ENCODE data around the gene TTC23. TPM values are rescaled to one million over a fixed set of nuclear protein-coding genes. Genes with fewer than 3 reads are reported as not detected.
A peak's percentile ranks its signal among the peaks of the same experiment; 100 is the strongest.

The TTC23 gene
- total RNA-seq, 1 donor from 2014 or later: 45.3 TPM

- Histone ChIP-seq H3K9ac (no peak overlapping the region), H3F3A (ENCODE audit: low read depth) (peaks cover 27% of the 10 kb centered on the region), H3K4me1 (peaks cover 27% of the 10 kb centered on the region), H3K36me3 (no peaks in the 10 kb centered on the region), H3K4me3 (peak overlapping the region; percentile 19), H3K4me2 (peak overlapping the region; percentile 70), H4K20me1 (ENCODE audit: low read depth) (no peaks in the 10 kb centered on the region), H2AFZ (replicated peaks) (peak overlapping the region; percentile 7), H3K79me2 (ENCODE audit: low read depth) (no peaks in the 10 kb centered on the region), H3K27ac (peak overlapping the region; percentile 83), H3K27me3 (no peaks in the 10 kb centered on the region), H3K9me3 (ENCODE audit: low read depth) (no peaks in the 10 kb centered on the region)
- peaks cover 2% of the 10 kb centered on the region for H3K27me3 Mint-ChIP-seq (ENCODE audit: insufficient read depth, low read depth)
- H3K9me3 Mint-ChIP-seq: no peaks in the 10 kb centered on the region
- H3K36me3 Mint-ChIP-seq: peaks cover 16% of the 10 kb centered on the region
- TF ChIP-seq, protein P1, sequence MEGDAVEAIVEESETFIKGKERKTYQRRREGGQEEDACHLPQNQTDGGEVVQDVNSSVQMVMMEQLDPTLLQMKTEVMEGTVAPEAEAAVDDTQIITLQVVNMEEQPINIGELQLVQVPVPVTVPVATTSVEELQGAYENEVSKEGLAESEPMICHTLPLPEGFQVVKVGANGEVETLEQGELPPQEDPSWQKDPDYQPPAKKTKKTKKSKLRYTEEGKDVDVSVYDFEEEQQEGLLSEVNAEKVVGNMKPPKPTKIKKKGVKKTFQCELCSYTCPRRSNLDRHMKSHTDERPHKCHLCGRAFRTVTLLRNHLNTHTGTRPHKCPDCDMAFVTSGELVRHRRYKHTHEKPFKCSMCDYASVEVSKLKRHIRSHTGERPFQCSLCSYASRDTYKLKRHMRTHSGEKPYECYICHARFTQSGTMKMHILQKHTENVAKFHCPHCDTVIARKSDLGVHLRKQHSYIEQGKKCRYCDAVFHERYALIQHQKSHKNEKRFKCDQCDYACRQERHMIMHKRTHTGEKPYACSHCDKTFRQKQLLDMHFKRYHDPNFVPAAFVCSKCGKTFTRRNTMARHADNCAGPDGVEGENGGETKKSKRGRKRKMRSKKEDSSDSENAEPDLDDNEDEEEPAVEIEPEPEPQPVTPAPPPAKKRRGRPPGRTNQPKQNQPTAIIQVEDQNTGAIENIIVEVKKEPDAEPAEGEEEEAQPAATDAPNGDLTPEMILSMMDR (IDR thresholded peaks at IDR 0.05): no peak
- TF ChIP-seq EZH2phosphoT487 (IDR thresholded peaks at IDR 0.05) (no peak), EZH2 (IDR thresholded peaks at IDR 0.05) (no peak)
- DNase-seq (ENCODE audit: low spot score): peak; percentile 20
- peaks cover 41% of the 10 kb centered on the region for H3K4me1 Mint-ChIP-seq
- H3K4me3 Mint-ChIP-seq: no peak overlapping the region
- H3K27ac Mint-ChIP-seq: peak overlapping the region; percentile 89
These were observed 105.4 kb downstream of the TTC23 start for GRCh38 chr15:99143655-99144610.

GRCh38 chr15:99143242-99143641 is 106.1 kb downstream of the TTC23 start:
- Histone ChIP-seq H3K27me3 (no peaks in the 10 kb centered on the region), H3K36me3 (no peaks in the 10 kb centered on the region), H3K9me3 (ENCODE audit: low read depth) (no peaks in the 10 kb centered on the region), H3K27ac (peak overlapping the region; percentile 83), H3K79me2 (ENCODE audit: low read depth) (no peaks in the 10 kb centered on the region), H3K4me1 (peaks cover 27% of the 10 kb centered on the region), H3K9ac (no peak overlapping the region), H3F3A (ENCODE audit: low read depth) (peaks cover 27% of the 10 kb centered on the region), H4K20me1 (ENCODE audit: low read depth) (no peaks in the 10 kb centered on the region), H3K4me3 (peak overlapping the region; percentile 19), H3K4me2 (peak overlapping the region; percentile 70), H2AFZ (replicated peaks) (no peak overlapping the region)
- H3K27me3 Mint-ChIP-seq (ENCODE audit: insufficient read depth, low read depth): peaks cover 2% of the 10 kb centered on the region
- TF ChIP-seq EZH2phosphoT487 (IDR thresholded peaks at IDR 0.05) (no peak), EZH2 (IDR thresholded peaks at IDR 0.05) (no peak)
- TF ChIP-seq, protein P1 (IDR thresholded peaks at IDR 0.05): no peak
- H3K36me3 Mint-ChIP-seq: peaks cover 14% of the 10 kb centered on the region
- DNase-seq (ENCODE audit: low spot score): no peak
- H3K9me3 Mint-ChIP-seq: no peaks in the 10 kb centered on the region
- H3K27ac Mint-ChIP-seq: peak overlapping the region; percentile 89
- no peak overlapping the region for H3K4me3 Mint-ChIP-seq
- peaks cover 35% of the 10 kb centered on the region for H3K4me1 Mint-ChIP-seq

DNA sequence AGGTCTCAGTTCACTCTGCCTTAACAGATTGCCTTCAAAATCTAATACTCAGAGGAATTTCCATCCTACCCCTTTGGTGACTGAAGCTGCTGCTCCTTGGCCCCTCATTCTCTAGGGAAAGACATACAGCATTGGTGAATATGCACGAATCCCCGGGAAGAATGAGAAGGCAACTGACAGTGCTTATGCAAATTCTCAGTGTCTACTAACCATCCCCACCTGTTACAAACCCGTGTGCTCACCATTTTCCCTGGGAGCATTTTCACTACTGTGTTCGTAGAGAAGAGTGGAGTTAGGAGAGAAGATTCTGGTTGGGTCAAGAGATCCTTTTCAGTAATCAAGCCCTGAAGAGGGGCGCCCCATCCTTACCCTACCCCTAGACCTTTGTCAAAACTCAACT is 106.8 kb downstream of the TTC23 start:
- H3F3A ChIP-seq (ENCODE audit: low read depth): peaks cover 27% of the 10 kb centered on the region
- no peak overlapping the region for H3K4me3 Mint-ChIP-seq
- H3K27me3 ChIP-seq: no peaks in the 10 kb centered on the region
- no peak overlapping the region for H2AFZ ChIP-seq (replicated peaks)
- H3K36me3 Mint-ChIP-seq: peaks cover 13% of the 10 kb centered on the region
- TF ChIP-seq EZH2phosphoT487 (IDR thresholded peaks at IDR 0.05) (no peak), EZH2 (IDR thresholded peaks at IDR 0.05) (no peak)
- TF ChIP-seq, protein P1 (IDR thresholded peaks at IDR 0.05): no peak
- H3K4me1 ChIP-seq: peaks cover 27% of the 10 kb centered on the region
- no peaks in the 10 kb centered on the region for H3K9me3 Mint-ChIP-seq
- no peaks in the 10 kb centered on the region for H3K9me3 ChIP-seq (ENCODE audit: low read depth)
- no peak overlapping the region for H3K9ac ChIP-seq
- H3K36me3 ChIP-seq: no peaks in the 10 kb centered on the region
- H3K27me3 Mint-ChIP-seq (ENCODE audit: insufficient read depth, low read depth): peaks cover 2% of the 10 kb centered on the region
- H3K4me3 ChIP-seq: peak overlapping the region; percentile 24
- DNase-seq (ENCODE audit: low spot score): no peak
- H3K79me2 ChIP-seq (ENCODE audit: low read depth): no peaks in the 10 kb centered on the region
- peak overlapping the region; percentile 83 for H3K27ac ChIP-seq
- no peak overlapping the region for H3K27ac Mint-ChIP-seq
- H3K4me1 Mint-ChIP-seq: peaks cover 34% of the 10 kb centered on the region
- no peaks in the 10 kb centered on the region for H4K20me1 ChIP-seq (ENCODE audit: low read depth)
- peak overlapping the region; percentile 70 for H3K4me2 ChIP-seq

All from neural progenitor cell (in vitro differentiated cells).